HUES6 (cell line): ENCODE measurements around the gene SMO.

Experiments
- H3K27ac ChIP-seq: 2 replicates; pipeline ENCODE4 v1.7.0; 2013; ENCODE audit warnings: low read depth, mild to moderate bottlenecking, low read length, inconsistent platforms
- H3K27me3 ChIP-seq: 2 replicates; pipeline ENCODE4 v1.6.1; 2013; ENCODE audit warnings: low read length; ENCODE audit not compliant: control insufficient read depth, insufficient read depth
- H3K36me3 ChIP-seq: 2 replicates; pipeline ENCODE4 v1.6.1; 2013; ENCODE audit warnings: low read length; ENCODE audit not compliant: control insufficient read depth, insufficient read depth
- H3K4me1 ChIP-seq: 2 replicates; pipeline ENCODE4 v1.6.1; 2013; ENCODE audit warnings: low read length; ENCODE audit not compliant: control insufficient read depth, insufficient read depth
- H3K4me3 ChIP-seq: 2 replicates; pipeline ENCODE4 v1.5.1; 2013; ENCODE audit warnings: low read depth, low read length
- H3K9ac ChIP-seq: one replicate; pipeline ENCODE4 v1.6.1; 2013; ENCODE audit warnings: mild to moderate bottlenecking, low read length
- H3K9me3 ChIP-seq: 2 replicates; pipeline ENCODE4 v1.6.1; 2013; ENCODE audit warnings: low read depth, low read length; ENCODE audit not compliant: control insufficient read depth, insufficient read depth

The SMO gene

GRCh38 chr7:129224251-129225205 is 36.1 kb downstream of the SMO start, which contains the start of gene AHCYL2:
Gene AHCYL2, plus strand, starts transcription at chr7:129225030.
- H3K27ac ChIP-seq: peak within 1 kb of the TSS; percentile 17; the same call in 1 of the 2 replicates
- no peaks in the 10 kb centered on the region for H3K27me3 ChIP-seq
- peak within 1 kb of the TSS; percentile 92 for H3K4me3 ChIP-seq
- peak within 1 kb of the TSS; percentile 71 for H3K9ac ChIP-seq
- H3K36me3 ChIP-seq: no peaks in the 10 kb centered on the region
- peaks cover 12% of the 10 kb centered on the region; the same call in 1 of the 2 replicates for H3K4me1 ChIP-seq
- no peaks in the 10 kb centered on the region for H3K9me3 ChIP-seq

DNA sequence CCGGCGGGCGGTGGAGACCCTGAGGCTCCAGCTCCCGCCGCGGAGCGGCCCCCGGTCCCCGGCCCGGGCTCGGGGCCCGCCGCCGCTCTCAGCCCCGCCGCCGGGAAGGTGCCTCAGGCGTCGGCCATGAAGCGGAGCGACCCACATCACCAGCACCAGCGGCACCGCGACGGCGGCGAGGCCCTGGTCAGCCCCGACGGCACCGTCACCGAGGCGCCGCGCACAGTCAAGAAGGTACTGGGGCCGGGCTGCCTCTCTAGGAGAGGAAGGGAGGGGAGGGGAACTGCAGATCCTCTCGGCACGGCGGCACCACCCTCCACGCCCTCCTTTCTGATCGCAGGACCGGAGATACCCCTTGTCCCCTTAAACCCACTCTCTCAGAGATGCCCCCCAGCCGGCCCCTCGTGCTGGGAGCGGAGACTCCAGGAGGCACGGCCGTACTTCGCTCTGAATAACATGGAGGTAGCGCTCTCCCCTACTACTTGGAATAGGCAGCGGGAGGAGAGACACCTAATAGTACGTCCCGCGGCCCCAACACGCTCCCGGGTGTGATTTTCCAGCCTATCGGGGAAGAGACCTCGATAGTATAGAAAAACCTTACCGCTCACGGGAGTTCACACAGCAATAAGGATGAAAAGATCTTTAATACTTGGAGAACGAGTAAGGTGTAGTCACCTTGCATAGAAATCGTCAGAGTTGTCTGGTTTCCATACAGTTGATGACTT is 36.9 kb downstream of the SMO start:
- Histone ChIP-seq H3K4me1 (peaks cover 12% of the 10 kb centered on the region; the same call in 1 of the 2 replicates), H3K9ac (peak overlapping the region; percentile 71), H3K9me3 (no peaks in the 10 kb centered on the region), H3K27me3 (no peaks in the 10 kb centered on the region), H3K4me3 (peak overlapping the region; percentile 92), H3K27ac (no peak overlapping the region), H3K36me3 (no peaks in the 10 kb centered on the region)

GRCh38 chr7:129225931-129226572 is 37.6 kb downstream of the SMO start:
- H3K4me3 ChIP-seq: peak overlapping the region; percentile 92
- H3K27ac ChIP-seq: no peak overlapping the region
- H3K36me3 ChIP-seq: no peaks in the 10 kb centered on the region
- no peaks in the 10 kb centered on the region for H3K9me3 ChIP-seq
- H3K27me3 ChIP-seq: no peaks in the 10 kb centered on the region
- H3K4me1 ChIP-seq: peaks cover 12% of the 10 kb centered on the region; the same call in 1 of the 2 replicates
- H3K9ac ChIP-seq: peak overlapping the region; percentile 71

- no peaks in the 10 kb centered on the region for H3K9me3 ChIP-seq
- H3K4me1 ChIP-seq: peaks cover 12% of the 10 kb centered on the region; the same call in 1 of the 2 replicates
- no peaks in the 10 kb centered on the region for H3K36me3 ChIP-seq
- no peak overlapping the region for H3K9ac ChIP-seq
- H3K27ac ChIP-seq: no peak overlapping the region
- no peak overlapping the region for H3K4me3 ChIP-seq
- H3K27me3 ChIP-seq: no peaks in the 10 kb centered on the region
Measured at GRCh38 chr7:129227646-129228578, 39.5 kb downstream of the SMO start.

DNA sequence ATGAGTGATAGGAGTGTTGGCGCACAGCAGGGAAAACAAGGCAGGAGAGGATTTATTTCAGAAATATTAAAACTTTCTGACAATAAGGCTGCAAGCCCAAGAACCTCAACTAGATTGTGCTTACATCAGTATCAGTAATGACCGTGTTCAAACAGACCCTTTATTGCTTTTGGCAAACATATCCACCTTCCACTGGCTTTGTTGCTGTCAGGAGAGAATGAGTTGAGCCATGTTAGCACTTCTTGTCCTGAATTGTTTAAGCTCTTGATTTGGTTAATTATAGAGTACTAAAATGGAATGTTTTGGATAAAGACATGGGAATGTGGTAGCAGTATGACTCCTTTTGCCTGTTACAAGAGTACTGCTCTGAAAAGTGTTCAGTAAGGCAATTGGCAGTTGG is 40.2 kb downstream of the SMO start:
- no peaks in the 10 kb centered on the region for H3K27me3 ChIP-seq
- no peak overlapping the region for H3K9ac ChIP-seq
- no peaks in the 10 kb centered on the region for H3K36me3 ChIP-seq
- peaks cover 12% of the 10 kb centered on the region; the same call in 1 of the 2 replicates for H3K4me1 ChIP-seq
- H3K4me3 ChIP-seq: no peak overlapping the region
- H3K27ac ChIP-seq: no peak overlapping the region
- no peaks in the 10 kb centered on the region for H3K9me3 ChIP-seq

- H3K27me3 ChIP-seq: no peaks in the 10 kb centered on the region
- no peak overlapping the region for H3K27ac ChIP-seq
- no peak overlapping the region for H3K9ac ChIP-seq
- H3K4me1 ChIP-seq: peaks cover 8% of the 10 kb centered on the region; the same call in 1 of the 2 replicates
- H3K36me3 ChIP-seq: no peaks in the 10 kb centered on the region
- H3K9me3 ChIP-seq: no peaks in the 10 kb centered on the region
- no peak overlapping the region for H3K4me3 ChIP-seq
Measured at GRCh38 chr7:129231666-129232065, 43.2 kb downstream of the SMO start.

- Histone ChIP-seq H3K36me3 (no peaks in the 10 kb centered on the region), H3K9me3 (no peaks in the 10 kb centered on the region), H3K4me1 (no peaks in the 10 kb centered on the region), H3K27ac (no peak overlapping the region), H3K9ac (no peak overlapping the region), H3K4me3 (no peak overlapping the region), H3K27me3 (no peaks in the 10 kb centered on the region)
Measured at GRCh38 chr7:129238546-129238945, 50.1 kb downstream of the SMO start.

DNA sequence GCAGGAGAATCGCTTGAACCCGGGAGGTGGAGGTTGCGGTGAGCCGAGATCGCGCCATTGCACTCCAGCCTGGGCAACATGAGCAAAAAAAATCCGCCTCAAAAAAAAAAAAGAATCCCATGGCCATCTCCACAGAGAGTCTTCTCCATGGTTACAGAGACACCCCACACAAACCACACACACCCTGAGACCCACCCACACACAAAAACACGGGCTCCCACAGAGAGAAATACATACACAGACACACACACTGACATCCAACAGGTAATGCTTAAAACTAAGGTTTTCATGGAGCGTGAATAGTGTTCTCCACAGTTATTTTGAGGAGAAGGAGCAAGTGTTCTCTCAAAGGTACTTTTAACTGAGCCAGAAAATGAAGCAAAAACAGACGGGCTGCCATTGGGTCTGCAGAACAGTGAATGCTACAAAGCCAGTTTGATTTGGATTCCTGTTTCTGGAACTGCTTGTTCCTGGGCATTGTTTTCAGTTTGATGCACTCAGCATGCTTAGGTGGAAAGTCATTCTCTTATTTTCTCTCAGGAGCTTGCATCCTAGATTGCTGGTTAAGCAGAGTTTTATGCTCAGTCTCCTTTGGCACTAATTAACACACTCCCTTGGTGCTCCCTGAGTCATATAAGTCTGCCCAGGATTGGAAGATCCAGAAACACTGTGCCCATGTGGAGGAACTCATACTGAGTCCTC is 51.8 kb downstream of the SMO start:
- no peaks in the 10 kb centered on the region for H3K4me1 ChIP-seq
- no peaks in the 10 kb centered on the region for H3K36me3 ChIP-seq
- no peaks in the 10 kb centered on the region for H3K27me3 ChIP-seq
- no peak overlapping the region for H3K27ac ChIP-seq
- no peak overlapping the region for H3K9ac ChIP-seq
- H3K4me3 ChIP-seq: no peak overlapping the region
- H3K9me3 ChIP-seq: peaks cover 5% of the 10 kb centered on the region

- Histone ChIP-seq H3K27me3 (no peaks in the 10 kb centered on the region), H3K9me3 (peaks cover 5% of the 10 kb centered on the region), H3K36me3 (no peaks in the 10 kb centered on the region), H3K4me1 (no peaks in the 10 kb centered on the region), H3K4me3 (no peak overlapping the region), H3K9ac (no peak overlapping the region), H3K27ac (no peak overlapping the region)
Measured at GRCh38 chr7:129244220-129244619, 55.8 kb downstream of the SMO start.
